Activated B cell treated with CpG ODN at 0.5 μM for 24 hours (primary cell): ENCODE measurements around the gene LRRC71. TPM values are rescaled to one million over a fixed set of nuclear protein-coding genes. Genes with fewer than 3 reads are reported as not detected.

Experiments used
- ATAC-seq: fragments of 200-7000 bp; cut with Tn5 transposase; one replicate; pipeline ENCODE4 v1.10.0; 2021; ENCODE audit warnings: low read depth, mild to moderate bottlenecking, moderate library complexity
- CTCF ChIA-PET: fragments of 350-600 bp; sonication (Branson Sonifier 250); formaldehyde crosslinking; loops from one replicate; lab custom pipeline; 2021; ENCODE audit warnings: antibody characterized with exemption; lab: Charles Lee
- POLR2A ChIA-PET: fragments of 350-600 bp; sonication (Branson Sonifier 250); formaldehyde crosslinking; loops from one replicate; lab custom pipeline; 2021; ENCODE audit warnings: antibody characterized with exemption; lab: Charles Lee
- DNase-seq: peaks from one replicate; pipeline ENCODE4 v3.0.0; 2022
- H3K27ac Mint-ChIP-seq: one replicate; pipeline ENCODE4 v1.8.0; 2020; ENCODE audit warnings: mixed read lengths
- H3K27me3 Mint-ChIP-seq: one replicate; pipeline ENCODE4 v1.8.0; 2021; ENCODE audit warnings: mixed read lengths
- H3K36me3 Mint-ChIP-seq: one replicate; pipeline ENCODE4 v1.8.0; 2021; ENCODE audit warnings: low read depth, mixed read lengths
- H3K4me1 Mint-ChIP-seq: one replicate; pipeline ENCODE4 v1.8.0; 2021; ENCODE audit warnings: mixed read lengths
- H3K4me3 Mint-ChIP-seq: one replicate; pipeline ENCODE4 v1.8.0; 2020; ENCODE audit warnings: mild to moderate bottlenecking, mixed read lengths
- H3K9me3 Mint-ChIP-seq: one replicate; pipeline ENCODE4 v1.8.0; 2020; ENCODE audit warnings: mixed read lengths
- CTCF ChIP-seq: fragments of 200-600 bp; IDR thresholded peaks from one replicate; pipeline ENCODE4 v1.8.0; 2022; ENCODE audit warnings: antibody characterized with exemption, mild to moderate bottlenecking
- intact Hi-C: fragments of 100-400 bp; cut with micrococcal nuclease; formaldehyde crosslinking; loops from one replicate; pipeline ENCODE4 v1.15.1; 2024
- total RNA-seq: library from RNA; stranded (reverse); gene quantifications from 2 replicates; pipeline ENCODE4 v1.2.3, GENCODE V29; 2022

LRRC71 gene
- total RNA-seq, 1 donor from 2014 or later = not detected

- ATAC-seq (peak; percentile 54), DNase-seq (no peak)
- no peak overlapping the region for H3K4me3 Mint-ChIP-seq
- no peak overlapping the region for H3K27ac Mint-ChIP-seq
- CTCF ChIA-PET = interaction anchor here (1.3 to 1.6 kb wide), 2 partner anchors 20 kb away, joined by 4 to 5 read pairs; no protein-coding TSS in a partner anchor
- intact Hi-C loops = loop anchor here (5.0 kb wide), 1 partner anchor 247 kb away; no protein-coding TSS in a partner anchor
- TF ChIP-seq CTCF = no peak
- no peaks in the 10 kb centered on the region for H3K9me3 Mint-ChIP-seq
- no peaks in the 10 kb centered on the region for H3K4me1 Mint-ChIP-seq
- H3K27me3 Mint-ChIP-seq = peaks cover 34% of the 10 kb centered on the region
- no peaks in the 10 kb centered on the region for H3K36me3 Mint-ChIP-seq
- POLR2A ChIA-PET = no interaction called here
Observed at GRCh38 chr1:156910309-156910782, 10.1 kb upstream of the LRRC71 start.

- ChIA-PET POLR2A (no interaction called here), CTCF (interaction anchor here (1.6 kb wide), 1 partner anchor 22 kb away, joined by 5 read pairs; no protein-coding TSS in a partner anchor)
- Mint-ChIP-seq H3K27me3 (peaks cover 37% of the 10 kb centered on the region), H3K9me3 (no peaks in the 10 kb centered on the region), H3K27ac (no peak overlapping the region), H3K4me1 (no peaks in the 10 kb centered on the region), H3K4me3 (no peak overlapping the region), H3K36me3 (no peaks in the 10 kb centered on the region)
- DNase-seq = no peak
- no peak for ATAC-seq
- no peak for TF ChIP-seq CTCF
- intact Hi-C loops = loop anchor here (5.0 kb wide), 1 partner anchor 246 kb away; no protein-coding TSS in a partner anchor
Observed at GRCh38 chr1:156911577-156912298, 8.7 kb upstream of the LRRC71 start.

GRCh38 chr1:156912310-156912709 lies 8.1 kb upstream of the LRRC71 start:
- peaks cover 34% of the 10 kb centered on the region for H3K27me3 Mint-ChIP-seq
- POLR2A ChIA-PET = no interaction called here

GRCh38 chr1:156912861-156913808 lies 7.3 kb upstream of the LRRC71 start:
- CTCF ChIA-PET = no interaction called here
- TF ChIP-seq CTCF = no peak
- intact Hi-C loops = loop anchor here (5.0 kb wide), 1 partner anchor 244 kb away; no protein-coding TSS in a partner anchor
- no peak overlapping the region for H3K4me3 Mint-ChIP-seq
- no peak overlapping the region for H3K27ac Mint-ChIP-seq
- H3K9me3 Mint-ChIP-seq = no peaks in the 10 kb centered on the region
- POLR2A ChIA-PET = no interaction called here
- no peak for ATAC-seq
- H3K36me3 Mint-ChIP-seq = no peaks in the 10 kb centered on the region
- peaks cover 36% of the 10 kb centered on the region for H3K27me3 Mint-ChIP-seq
- no peaks in the 10 kb centered on the region for H3K4me1 Mint-ChIP-seq
- no peak for DNase-seq

More at GRCh38 chr1:156912310-156912709, 8.1 kb upstream of the LRRC71 start:
- no peak overlapping the region for H3K27ac Mint-ChIP-seq
- H3K9me3 Mint-ChIP-seq = no peaks in the 10 kb centered on the region
- intact Hi-C loops = loop anchor here (5.0 kb wide), 1 partner anchor 245 kb away; no protein-coding TSS in a partner anchor
- no peak overlapping the region for H3K4me3 Mint-ChIP-seq
- no peak for TF ChIP-seq CTCF
- H3K4me1 Mint-ChIP-seq = no peaks in the 10 kb centered on the region
- no peak for DNase-seq
- no peak for ATAC-seq
- CTCF ChIA-PET = no interaction called here
- no peaks in the 10 kb centered on the region for H3K36me3 Mint-ChIP-seq
